GM18526 (cell line): ENCODE results near the gene CAMK2A.

ENCODE experiments used
- POLR2A ChIP-seq: IDR thresholded peaks from 3 replicates; pipeline ENCODE4 v1.6.1; 2011; ENCODE audit not compliant: insufficient read length; ENCODE audit errors: extremely low read depth

The CAMK2A gene

GRCh38 chr5:150289551-150290390 lies at the start of gene CAMK2A:
TSS of gene CAMK2A (minus strand) at chr5:150289773. CDS start at chr5:150289625, 148 bp downstream.
- TF ChIP-seq POLR2A: no peak

GRCh38 chr5:150339165-150339564 lies 49.6 kb upstream of the CAMK2A start:
- TF ChIP-seq POLR2A: no peak

- TF ChIP-seq POLR2A: no peak
These were observed 49.0 kb upstream of the CAMK2A start for GRCh38 chr5:150338546-150338945.

- no peak for TF ChIP-seq POLR2A
These were observed 46.2 kb upstream of the CAMK2A start for GRCh38 chr5:150335778-150336177.

GRCh38 chr5:150333400-150333799 lies 43.8 kb upstream of the CAMK2A start:
- no peak for TF ChIP-seq POLR2A

- no peak for TF ChIP-seq POLR2A
These were observed 40.6 kb upstream of the CAMK2A start for GRCh38 chr5:150329881-150330876.

- no peak for TF ChIP-seq POLR2A
These were observed 39.5 kb upstream of the CAMK2A start for GRCh38 chr5:150329038-150329437.

GRCh38 chr5:150328515-150328914 lies 38.9 kb upstream of the CAMK2A start:
- no peak for TF ChIP-seq POLR2A

GRCh38 chr5:150327139-150327538 lies 37.6 kb upstream of the CAMK2A start:
- no peak for TF ChIP-seq POLR2A

- TF ChIP-seq POLR2A: no peak
These were observed 37.1 kb upstream of the CAMK2A start for GRCh38 chr5:150326707-150327106.

GRCh38 chr5:150325426-150325825 lies 35.9 kb upstream of the CAMK2A start:
- no peak for TF ChIP-seq POLR2A

GRCh38 chr5:150323819-150324218 lies 34.2 kb upstream of the CAMK2A start:
- no peak for TF ChIP-seq POLR2A

GRCh38 chr5:150323092-150323491 lies 33.5 kb upstream of the CAMK2A start:
- no peak for TF ChIP-seq POLR2A

GRCh38 chr5:150322202-150322601 lies 32.6 kb upstream of the CAMK2A start:
- TF ChIP-seq POLR2A: no peak

- TF ChIP-seq POLR2A: no peak
These were observed 32.2 kb upstream of the CAMK2A start for GRCh38 chr5:150321784-150322183.

GRCh38 chr5:150321211-150321610 lies 31.6 kb upstream of the CAMK2A start:
- no peak for TF ChIP-seq POLR2A

- TF ChIP-seq POLR2A: no peak
These were observed 30.6 kb upstream of the CAMK2A start for GRCh38 chr5:150320044-150320613.
